Central memory CD8-positive, alpha-beta T cell (primary cell): ENCODE measurements around the gene CARD11.

ENCODE experiments used
- ATAC-seq: fragments of 150-1000 bp; cut with Tn5 transposase; replicated peaks from 2 replicates; pipeline ENCODE4 v1.10.0; 2022; ENCODE audit warnings: mild to moderate bottlenecking, moderate FRiP score, moderate number of reproducible peaks; ENCODE audit not compliant: poor library complexity, severe bottlenecking; ENCODE audit errors: extremely low read depth
- DNase-seq, 2 donors: peaks; one replicate each; pipeline ENCODE4 v3.0.0; 2021; ENCODE audit warnings: low spot score in 2 of 2
- H3K27ac Mint-ChIP-seq: one replicate; pipeline ENCODE4 v1.8.0; 2022; ENCODE audit warnings: low read depth, mild to moderate bottlenecking, moderate library complexity, mixed read lengths
- H3K27me3 Mint-ChIP-seq: one replicate; pipeline ENCODE4 v1.8.0; 2022; ENCODE audit warnings: mixed read lengths
- H3K36me3 Mint-ChIP-seq: one replicate; pipeline ENCODE4 v1.8.0; 2022; ENCODE audit warnings: mild to moderate bottlenecking, moderate library complexity, mixed read lengths; ENCODE audit not compliant: insufficient read depth
- H3K4me1 Mint-ChIP-seq: one replicate; pipeline ENCODE4 v1.8.0; 2022; ENCODE audit warnings: mixed read lengths
- H3K4me3 Mint-ChIP-seq: one replicate; pipeline ENCODE4 v1.8.0; 2022; ENCODE audit warnings: mild to moderate bottlenecking, moderate library complexity, mixed read lengths
- H3K9me3 Mint-ChIP-seq: one replicate; pipeline ENCODE4 v1.8.0; 2022; ENCODE audit warnings: mixed read lengths

Gene CARD11

DNA sequence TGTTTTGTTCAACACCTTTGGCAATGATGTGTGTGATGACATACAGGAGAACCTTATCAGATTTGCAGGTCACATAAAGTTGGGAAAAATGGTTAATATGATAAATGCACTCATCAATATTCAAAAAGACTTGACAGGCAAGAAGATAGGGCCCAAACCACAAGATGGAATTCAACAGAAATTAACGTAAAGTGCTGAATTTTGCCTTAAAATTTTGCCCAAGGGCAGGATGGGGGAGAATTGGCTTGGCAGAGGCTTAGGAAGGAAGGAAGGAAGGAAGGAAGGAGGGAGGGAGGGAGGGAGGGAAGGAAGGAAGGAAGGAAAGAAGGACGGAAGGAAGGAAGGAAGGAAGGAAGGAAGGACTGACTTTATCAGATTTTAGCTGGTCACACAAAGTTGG is 35.3 kb downstream of the CARD11 start:
- peaks cover 73% of the 10 kb centered on the region for H3K4me1 Mint-ChIP-seq
- no peaks in the 10 kb centered on the region for H3K9me3 Mint-ChIP-seq
- no peak for ATAC-seq
- H3K27me3 Mint-ChIP-seq = no peaks in the 10 kb centered on the region
- no peak for DNase-seq
- H3K27ac Mint-ChIP-seq = peak overlapping the region; percentile 48
- no peak overlapping the region for H3K4me3 Mint-ChIP-seq
- H3K36me3 Mint-ChIP-seq = peaks cover 21% of the 10 kb centered on the region

DNA sequence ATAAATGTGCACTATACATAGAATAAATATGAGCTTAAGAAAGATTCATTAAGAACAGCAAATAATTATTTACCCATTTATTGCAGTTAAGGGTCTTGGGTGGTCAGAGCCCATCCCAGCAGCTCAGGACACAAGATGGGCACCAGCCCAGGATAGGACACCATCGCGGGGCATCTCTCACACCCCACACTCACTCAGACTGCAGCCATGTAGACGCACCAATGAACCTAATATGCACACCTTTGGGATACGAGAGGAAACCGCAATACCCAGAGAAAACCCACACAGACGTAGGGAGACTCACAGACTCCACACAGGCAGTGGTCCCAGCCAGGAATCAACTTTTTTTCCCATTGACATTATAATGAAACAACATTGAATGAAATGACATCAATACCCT is 36.0 kb downstream of the CARD11 start:
- no peaks in the 10 kb centered on the region for H3K27me3 Mint-ChIP-seq
- ATAC-seq (no peak), DNase-seq (no peak)
- H3K27ac Mint-ChIP-seq = peak overlapping the region; percentile 48
- H3K4me1 Mint-ChIP-seq = peaks cover 71% of the 10 kb centered on the region
- no peaks in the 10 kb centered on the region for H3K9me3 Mint-ChIP-seq
- no peak overlapping the region for H3K4me3 Mint-ChIP-seq
- H3K36me3 Mint-ChIP-seq = peaks cover 22% of the 10 kb centered on the region

DNA sequence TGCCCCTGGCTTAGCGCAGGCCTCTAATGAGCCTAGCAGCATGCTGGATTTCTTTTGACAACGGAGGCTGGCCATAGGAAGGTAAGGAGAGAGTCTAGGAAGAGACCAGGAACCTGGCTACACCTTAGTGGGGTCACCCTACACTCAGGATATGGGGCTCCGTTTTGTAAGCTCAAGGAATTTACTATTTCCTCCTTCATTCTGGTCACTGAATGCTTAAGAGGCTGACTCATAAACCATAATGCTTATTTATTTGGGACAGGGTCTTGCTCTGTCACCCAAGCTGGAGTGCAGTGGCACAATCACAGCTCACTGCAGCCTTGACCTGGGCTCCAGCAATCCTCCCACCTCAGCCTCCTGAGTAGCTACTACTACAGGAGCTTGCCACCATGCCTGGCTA is 38.4 kb downstream of the CARD11 start:
- no peak for DNase-seq
- Mint-ChIP-seq H3K36me3 (peaks cover 21% of the 10 kb centered on the region), H3K4me1 (peaks cover 66% of the 10 kb centered on the region)

DNA sequence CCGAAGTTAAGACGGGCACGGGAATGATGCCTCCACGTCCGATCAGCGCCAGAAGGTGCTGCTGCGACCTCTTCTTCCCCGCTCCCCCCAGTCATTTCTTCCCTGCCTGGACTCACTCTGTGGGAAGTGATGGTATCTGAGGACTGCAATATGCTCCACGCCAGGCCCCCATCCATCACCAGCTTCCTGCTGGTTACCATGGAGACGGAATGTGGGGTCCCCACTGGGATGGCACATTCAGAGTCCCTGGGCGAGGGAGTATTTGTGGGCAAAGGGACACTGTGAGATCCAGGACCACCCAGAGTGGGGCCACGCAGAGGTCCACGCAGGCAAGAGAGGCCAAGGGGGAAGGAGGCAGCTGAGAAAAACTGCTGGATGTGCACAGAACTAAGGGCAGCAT is 39.7 kb downstream of the CARD11 start:
- Mint-ChIP-seq H3K27ac (peak overlapping the region; percentile 70), H3K9me3 (no peaks in the 10 kb centered on the region), H3K27me3 (no peaks in the 10 kb centered on the region), H3K4me1 (peaks cover 66% of the 10 kb centered on the region), H3K4me3 (no peak overlapping the region), H3K36me3 (peaks cover 21% of the 10 kb centered on the region)
- no peak for ATAC-seq
- no peak for DNase-seq

More for the DNA sequence above, 38.4 kb downstream of the CARD11 start:
- no peaks in the 10 kb centered on the region for H3K27me3 Mint-ChIP-seq
- no peak for ATAC-seq
- H3K4me3 Mint-ChIP-seq = no peak overlapping the region
- no peak overlapping the region for H3K27ac Mint-ChIP-seq
- H3K9me3 Mint-ChIP-seq = no peaks in the 10 kb centered on the region

DNA sequence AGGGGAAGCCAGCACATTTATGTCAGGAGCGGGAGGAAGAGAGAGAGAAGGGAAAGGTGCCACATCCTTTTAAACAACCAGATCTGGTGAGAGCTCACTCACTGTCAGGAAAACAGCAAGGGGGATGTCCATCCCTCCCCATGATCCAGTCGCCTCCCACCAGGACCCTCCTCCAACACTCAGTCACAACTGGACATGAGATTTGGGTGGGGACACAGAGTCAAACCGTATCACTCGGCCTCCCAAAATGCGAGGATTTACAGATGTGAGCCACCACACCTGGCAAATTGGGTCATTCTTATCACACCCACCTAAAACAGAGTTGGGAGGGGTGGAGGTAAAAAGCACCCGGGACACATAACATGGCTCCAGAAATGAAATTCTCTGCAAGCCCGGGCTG is 41.0 kb downstream of the CARD11 start:
- H3K4me1 Mint-ChIP-seq = peaks cover 55% of the 10 kb centered on the region
- H3K9me3 Mint-ChIP-seq = no peaks in the 10 kb centered on the region

DNA sequence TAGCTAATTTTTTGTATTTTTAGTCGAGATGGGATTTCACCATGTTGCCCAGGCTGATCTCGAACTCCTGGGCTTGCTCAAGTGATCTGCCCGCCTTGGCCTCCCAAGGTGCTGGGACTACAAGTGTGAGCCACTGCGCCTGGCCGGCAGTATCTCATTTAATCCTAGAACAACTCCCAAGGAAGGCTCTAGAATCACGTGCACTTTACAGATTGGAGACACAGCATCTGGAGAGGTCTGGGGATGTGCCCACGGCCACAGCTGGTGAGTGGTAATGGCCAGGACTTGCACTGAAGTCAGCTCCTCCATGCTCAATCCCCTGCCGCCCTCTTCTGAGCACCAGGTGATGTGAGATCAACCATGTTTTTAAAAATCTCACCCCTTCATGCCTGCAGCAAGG is 43.1 kb downstream of the CARD11 start:
- DNase-seq = no peak

More for the DNA sequence above, 41.0 kb downstream of the CARD11 start:
- DNase-seq = no peak
- peaks cover 18% of the 10 kb centered on the region for H3K36me3 Mint-ChIP-seq
- H3K4me3 Mint-ChIP-seq = no peak overlapping the region
- ATAC-seq = no peak
- H3K27me3 Mint-ChIP-seq = no peaks in the 10 kb centered on the region
- H3K27ac Mint-ChIP-seq = no peak overlapping the region

DNA sequence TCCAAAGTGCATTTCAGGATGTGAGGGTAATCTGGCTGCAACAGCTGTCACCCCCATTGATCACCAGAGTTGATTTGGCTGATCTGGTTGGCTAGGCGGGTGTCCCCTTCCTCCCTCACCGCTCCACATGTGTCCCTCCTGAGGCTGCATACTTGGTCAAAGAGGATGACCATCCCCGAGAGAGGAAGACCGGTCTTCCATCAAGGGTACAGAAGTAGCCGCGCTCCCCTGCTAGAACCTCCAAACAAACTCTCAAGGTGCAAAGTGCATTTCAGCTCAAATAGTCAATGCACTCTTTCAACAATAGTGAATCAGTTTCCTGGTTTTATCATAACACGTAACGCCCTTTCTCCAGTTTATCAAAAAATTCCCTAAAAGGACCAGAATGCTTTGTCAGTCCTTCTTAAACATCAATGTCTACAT is 44.6 kb downstream of the CARD11 start:
- ATAC-seq (no peak), DNase-seq (no peak)
- peaks cover 5% of the 10 kb centered on the region for H3K9me3 Mint-ChIP-seq
- no peaks in the 10 kb centered on the region for H3K27me3 Mint-ChIP-seq
- peak overlapping the region; percentile 29 for H3K27ac Mint-ChIP-seq
- no peak overlapping the region for H3K4me3 Mint-ChIP-seq
- H3K4me1 Mint-ChIP-seq = peaks cover 54% of the 10 kb centered on the region
- peaks cover 9% of the 10 kb centered on the region for H3K36me3 Mint-ChIP-seq

More for the DNA sequence above, 43.1 kb downstream of the CARD11 start:
- Mint-ChIP-seq H3K27ac (no peak overlapping the region), H3K36me3 (peaks cover 9% of the 10 kb centered on the region), H3K4me1 (peaks cover 45% of the 10 kb centered on the region), H3K4me3 (no peak overlapping the region), H3K9me3 (no peaks in the 10 kb centered on the region), H3K27me3 (no peaks in the 10 kb centered on the region)
- no peak for ATAC-seq

DNA sequence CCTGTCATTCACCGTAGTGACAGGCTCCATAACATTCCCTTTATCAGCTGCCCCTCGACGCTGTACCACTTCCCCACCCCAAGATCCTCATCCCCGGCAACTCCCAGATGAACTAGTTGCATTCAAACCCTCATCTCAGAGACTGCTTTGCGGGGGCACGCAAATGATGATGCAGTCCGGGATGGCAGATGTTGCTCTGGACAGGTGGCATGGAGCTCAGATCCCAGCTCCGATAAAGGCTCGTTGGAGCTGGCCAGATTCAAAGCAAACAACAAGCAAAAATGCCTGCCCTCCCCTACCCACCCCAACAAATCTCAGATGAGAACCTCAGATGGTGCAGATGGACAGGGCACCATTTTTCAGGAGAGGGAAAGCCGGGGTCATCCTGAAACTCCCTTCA is 46.7 kb downstream of the CARD11 start:
- H3K27me3 Mint-ChIP-seq = no peaks in the 10 kb centered on the region
- DNase-seq (no peak), ATAC-seq (no peak)
- H3K27ac Mint-ChIP-seq = no peak overlapping the region
- H3K36me3 Mint-ChIP-seq = peaks cover 9% of the 10 kb centered on the region
- peaks cover 48% of the 10 kb centered on the region for H3K4me1 Mint-ChIP-seq
- peaks cover 5% of the 10 kb centered on the region for H3K9me3 Mint-ChIP-seq
- no peak overlapping the region for H3K4me3 Mint-ChIP-seq

DNA sequence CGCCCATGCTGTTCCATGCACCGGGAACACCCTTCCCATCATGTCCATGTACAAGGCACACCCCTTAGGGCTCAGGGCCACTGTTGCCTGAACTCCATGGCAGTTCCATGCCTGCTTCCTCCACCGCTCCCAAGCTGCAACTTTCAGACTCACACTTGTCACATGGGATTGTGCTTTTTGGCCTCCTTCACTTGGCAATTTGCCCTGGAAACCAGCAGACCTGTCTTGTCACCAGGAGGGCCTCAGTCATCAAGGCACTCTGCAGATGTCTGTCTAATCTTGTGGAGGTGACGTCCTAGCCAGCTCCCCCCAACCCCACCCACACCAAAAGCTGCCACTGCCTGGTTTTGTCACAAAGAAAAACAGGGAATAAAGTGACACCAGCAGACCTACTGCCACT is 47.5 kb downstream of the CARD11 start:
- Mint-ChIP-seq H3K27ac (peak overlapping the region; percentile 51), H3K36me3 (peaks cover 7% of the 10 kb centered on the region), H3K4me1 (peaks cover 47% of the 10 kb centered on the region), H3K4me3 (no peak overlapping the region), H3K9me3 (peaks cover 7% of the 10 kb centered on the region), H3K27me3 (no peaks in the 10 kb centered on the region)
- no peak for DNase-seq
- no peak for ATAC-seq

DNA sequence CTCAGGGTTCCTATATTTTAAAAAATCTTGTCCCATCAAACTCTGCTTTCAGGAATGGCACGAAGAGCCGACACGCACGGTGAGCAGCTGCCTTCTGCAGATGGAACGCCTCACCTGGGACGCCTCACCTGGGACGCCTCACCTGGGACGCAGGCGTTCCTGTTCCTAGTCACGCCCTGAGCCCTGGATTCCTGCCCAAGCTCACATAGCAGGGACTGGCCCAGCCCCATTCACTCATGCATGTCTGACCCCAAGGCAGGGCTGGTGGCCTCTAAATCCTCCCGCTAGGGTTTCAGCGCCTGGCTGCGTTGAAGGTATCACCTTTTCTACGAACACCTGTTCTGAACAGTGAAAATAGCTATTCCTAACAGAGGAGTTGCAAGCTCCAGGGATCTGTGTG is 49.8 kb downstream of the CARD11 start:
- Mint-ChIP-seq H3K4me1 (peaks cover 46% of the 10 kb centered on the region), H3K4me3 (no peak overlapping the region), H3K9me3 (peaks cover 9% of the 10 kb centered on the region), H3K36me3 (peaks cover 5% of the 10 kb centered on the region), H3K27ac (no peak overlapping the region), H3K27me3 (no peaks in the 10 kb centered on the region)
- no peak for DNase-seq
- ATAC-seq = no peak

DNA sequence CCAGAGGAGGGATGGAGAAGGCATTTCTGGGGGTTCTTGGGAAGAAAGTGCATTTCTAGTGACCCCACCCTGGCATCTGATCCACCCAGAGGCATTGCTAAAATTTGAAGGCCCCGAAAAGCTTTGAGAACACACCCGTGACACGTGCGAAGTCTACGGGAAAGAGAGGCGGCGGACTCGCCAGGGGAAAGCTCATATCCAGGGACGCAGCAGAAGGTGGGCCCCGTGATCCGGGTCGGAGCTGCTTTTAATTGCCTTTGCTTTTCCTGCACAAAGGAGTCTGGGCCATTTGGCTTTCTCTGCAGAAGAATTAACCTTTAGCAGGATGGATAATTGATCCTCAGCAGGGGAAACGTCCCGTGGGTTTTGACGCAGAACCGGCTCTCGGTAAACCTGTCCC is 50.3 kb downstream of the CARD11 start:
- Mint-ChIP-seq H3K4me1 (peaks cover 50% of the 10 kb centered on the region), H3K27ac (no peak overlapping the region)
- ATAC-seq = no peak

DNA sequence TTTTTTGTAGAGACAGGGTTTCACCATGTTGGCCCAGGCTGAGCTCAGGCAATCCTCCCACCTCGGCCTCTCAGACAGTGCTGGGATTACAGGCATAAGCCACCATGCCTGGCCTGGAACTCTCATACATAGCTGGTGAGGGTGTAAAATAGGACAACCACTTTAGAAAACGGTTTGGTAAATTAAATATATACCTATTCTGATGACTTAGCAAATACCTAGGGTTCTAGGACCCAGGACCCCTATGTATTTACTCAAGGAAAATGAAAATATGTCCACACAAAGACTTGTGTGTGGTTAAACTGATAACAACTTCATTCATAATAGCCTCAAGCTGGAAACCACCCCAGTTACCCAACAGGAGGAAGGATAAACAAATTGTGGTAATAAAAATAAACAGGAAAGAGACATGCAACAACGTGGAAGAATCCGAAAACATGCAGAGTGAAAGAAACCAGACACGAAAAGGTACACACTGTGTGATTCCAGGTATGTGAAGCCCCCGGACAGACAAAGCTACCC is 52.7 kb downstream of the CARD11 start:
- peaks cover 55% of the 10 kb centered on the region for H3K4me1 Mint-ChIP-seq
- no peaks in the 10 kb centered on the region for H3K27me3 Mint-ChIP-seq
- H3K27ac Mint-ChIP-seq = peak overlapping the region; percentile 54
- H3K9me3 Mint-ChIP-seq = peaks cover 9% of the 10 kb centered on the region
- H3K4me3 Mint-ChIP-seq = no peak overlapping the region
- DNase-seq (no peak), ATAC-seq (no peak)
- peaks cover 6% of the 10 kb centered on the region for H3K36me3 Mint-ChIP-seq

More for the DNA sequence above, 50.3 kb downstream of the CARD11 start:
- H3K9me3 Mint-ChIP-seq = peaks cover 9% of the 10 kb centered on the region
- peaks cover 7% of the 10 kb centered on the region for H3K36me3 Mint-ChIP-seq
- H3K27me3 Mint-ChIP-seq = no peaks in the 10 kb centered on the region
- DNase-seq = no peak
- H3K4me3 Mint-ChIP-seq = no peak overlapping the region

DNA sequence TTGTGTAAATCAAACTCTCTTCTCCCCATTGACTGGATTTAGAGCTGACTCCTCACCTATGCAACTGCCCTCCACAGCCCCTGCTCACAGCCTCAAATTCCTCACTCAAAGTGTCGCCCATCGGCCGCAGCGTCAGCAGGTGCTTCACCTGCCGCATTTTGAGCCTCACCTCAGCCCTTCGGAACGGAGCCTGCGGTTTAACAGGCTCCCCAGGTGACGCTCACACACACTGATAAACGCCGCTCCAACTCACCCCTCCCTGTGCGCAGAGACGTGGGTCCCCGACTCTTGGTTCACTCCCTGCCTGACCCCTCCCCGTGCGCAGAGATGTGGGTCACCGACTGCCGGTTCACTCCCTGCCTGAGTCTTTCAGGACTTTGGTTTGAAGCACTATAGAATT is 57.1 kb downstream of the CARD11 start:
- H3K27ac Mint-ChIP-seq = peak overlapping the region; percentile 90
- peaks cover 75% of the 10 kb centered on the region for H3K4me1 Mint-ChIP-seq

More for the DNA sequence above, 57.1 kb downstream of the CARD11 start:
- DNase-seq (no peak), ATAC-seq (no peak)
- no peak overlapping the region for H3K4me3 Mint-ChIP-seq
- peaks cover 14% of the 10 kb centered on the region for H3K36me3 Mint-ChIP-seq
- no peaks in the 10 kb centered on the region for H3K27me3 Mint-ChIP-seq
- peaks cover 4% of the 10 kb centered on the region for H3K9me3 Mint-ChIP-seq
